HCT116 (cell line): ENCODE measurements around the gene CD9. TPM values are rescaled to one million over a fixed set of nuclear protein-coding genes. Genes with fewer than 3 reads are reported as not detected.
A peak's percentile ranks its signal among the peaks of the same experiment; 100 is the strongest.

ENCODE experiments used
- ATAC-seq: fragments of 200-7000 bp; cut with Tn5 transposase; 2 replicates; pipeline ENCODE4 v1.9.1; 2020; ENCODE audit warnings: mild to moderate bottlenecking, moderate library complexity
- BruUV-seq: library from RNA; stranded (reverse); fragments of 400-500 nt; replicated peaks from 2 replicates; lab custom pipeline; 2021; lab: Mats Ljungman, UMichigan
- CTCF ChIA-PET: fragments of 300-600 bp; sonication (Branson Sonifier 250); formaldehyde crosslinking; loops from one replicate; lab custom pipeline; 2021; ENCODE audit warnings: antibody characterized with exemption; lab: Charles Lee
- POLR2A ChIA-PET: fragments of 300-600, 350-600 bp; sonication (Branson Sonifier 250); formaldehyde crosslinking; loops from one replicate; lab custom pipeline; 2021; ENCODE audit warnings: antibody characterized with exemption; lab: Charles Lee
- RAD21 ChIA-PET, 2 experiments: fragments of 300-600 bp; sonication (Branson Sonifier 250); formaldehyde crosslinking; loops; one replicate each; lab custom pipeline; 2023; ENCODE audit warnings: low total read pairs in 2 of 2; ENCODE audit not compliant: uncharacterized antibody in 2 of 2, unreplicated experiment in 2 of 2, low non-redundant PET in 1 of 2; lab: Charles Lee
- DNase-seq: peaks from one replicate; pipeline ENCODE4 v3.0.0-alpha.2; 2010; ENCODE audit warnings: low read depth, low spot score
- H2AFZ ChIP-seq: fragments of 200-600 bp; shearing (Covaris generic), sonication (generic); 2 replicates; pipeline ENCODE4 v1.6.1; 2017; ENCODE audit warnings: low read depth, mixed run types, mixed read lengths, antibody characterized with exemption, low read length; ENCODE audit not compliant: poor library complexity, severe bottlenecking
- H3K27ac ChIP-seq: 2 replicates; pipeline ENCODE4 v1.5.1; 2012; ENCODE audit warnings: low read depth, low read length
- H3K27me3 ChIP-seq: fragments of 200-600 bp; sonication (generic); 2 replicates; pipeline ENCODE4 v1.6.1; 2016; ENCODE audit warnings: mixed run types, low read length, mixed read lengths; ENCODE audit not compliant: insufficient read depth
- H3K36me3 ChIP-seq, 2 experiments: fragments of 200-500 bp in 1 of 2; fragments of 200-600 bp in 1 of 2; sonication (Bioruptor generic) in 1 of 2; sonication (generic) in 1 of 2; 2 replicates each; pipeline versions ENCODE4 v1.5.1 to v1.6.1; 2014 to 2016; ENCODE audit warnings: low read length in 2 of 2, inconsistent platforms in 1 of 2, mixed read lengths in 1 of 2, mixed run types in 1 of 2; ENCODE audit not compliant: insufficient read depth in 2 of 2, control insufficient read depth in 1 of 2
- H3K4me1 ChIP-seq, 2 experiments: fragments of 200-600 bp in 1 of 2; sonication (generic) in 1 of 2; 2 replicates each; pipeline versions ENCODE4 v1.5.1 to v1.6.1; 2012 to 2017; ENCODE audit warnings: low read length in 2 of 2, inconsistent platforms in 1 of 2, mild to moderate bottlenecking in 1 of 2, mixed read lengths in 1 of 2, mixed run types in 1 of 2, moderate library complexity in 1 of 2; ENCODE audit not compliant: insufficient read depth in 2 of 2, control insufficient read depth in 1 of 2
- H3K4me2 ChIP-seq: fragments of 200-600 bp; sonication (generic); 2 replicates; pipeline ENCODE4 v1.6.1; 2017; ENCODE audit warnings: mixed run types, low read length, mixed read lengths
- H3K4me3 ChIP-seq, 2 experiments: fragments of 200-600 bp in 1 of 2; sonication (generic) in 1 of 2; replicated peaks in 1 of 2; 2 replicates each; pipeline ENCODE4 v1.5.1; 2011 to 2016; ENCODE audit warnings: low read length in 2 of 2, control low read depth in 1 of 2, low read depth in 1 of 2, mild to moderate bottlenecking in 1 of 2, mixed read lengths in 1 of 2, mixed run types in 1 of 2
- H3K79me2 ChIP-seq: fragments of 200-600 bp; sonication (generic); 2 replicates; pipeline ENCODE4 v1.6.1; 2017; ENCODE audit warnings: mild to moderate bottlenecking, mixed run types, low read length, moderate library complexity, mixed read lengths; ENCODE audit not compliant: insufficient read depth
- H3K9ac ChIP-seq: fragments of 200-600 bp; sonication (generic); 2 replicates; pipeline ENCODE4 v1.6.1; 2016; ENCODE audit warnings: low read length, mixed read lengths
- H3K9me2 ChIP-seq: fragments of 200-600 bp; sonication (generic), shearing (Covaris generic); 2 replicates; pipeline ENCODE4 v1.6.1; 2017; ENCODE audit warnings: mixed run types, mild to moderate bottlenecking, moderate library complexity; ENCODE audit not compliant: insufficient read depth
- H3K9me3 ChIP-seq, 2 experiments: fragments of 200-500 bp in 1 of 2; fragments of 200-600 bp in 1 of 2; sonication (Bioruptor generic) in 1 of 2; sonication (generic) in 1 of 2; 2 replicates each; pipeline ENCODE4 v1.6.1; 2014 to 2017; ENCODE audit warnings: low read length in 2 of 2, mixed read lengths in 2 of 2, inconsistent platforms in 1 of 2, low read depth in 1 of 2, mild to moderate bottlenecking in 1 of 2, mixed run types in 1 of 2, moderate library complexity in 1 of 2; ENCODE audit not compliant: control insufficient read depth in 1 of 2, insufficient read depth in 1 of 2
- H4K20me1 ChIP-seq: fragments of 200-600 bp; sonication (generic), shearing (Covaris generic); 2 replicates; pipeline ENCODE4 v1.6.1; 2017; ENCODE audit warnings: mixed run types, mild to moderate bottlenecking, moderate library complexity; ENCODE audit not compliant: insufficient read depth
- CBX3 ChIP-seq: IDR thresholded peaks from 2 replicates; pipeline ENCODE4 v1.6.1; 2012; ENCODE audit warnings: low read depth
- CEBPB ChIP-seq: IDR thresholded peaks from 2 replicates; pipeline ENCODE4 v1.6.1; 2012; ENCODE audit warnings: low read depth
- EGR1 ChIP-seq: IDR thresholded peaks from 2 replicates; pipeline ENCODE4 v1.6.1; 2012; ENCODE audit warnings: low read depth
- EZH2 ChIP-seq: fragments of 200-600 bp; sonication (generic); IDR thresholded peaks from 2 replicates; pipeline ENCODE4 v1.6.1; 2017; ENCODE audit warnings: antibody characterized with exemption, mixed run types
- EZH2phosphoT487 ChIP-seq: fragments of 200-600 bp; IDR thresholded peaks from 2 replicates; pipeline ENCODE4 v1.6.1; 2018; ENCODE audit warnings: antibody characterized with exemption, borderline replicate concordance
- JUND ChIP-seq: IDR thresholded peaks from 2 replicates; pipeline ENCODE4 v1.6.1; 2012
- POLR2AphosphoS5 ChIP-seq: IDR thresholded peaks from 2 replicates; pipeline ENCODE4 v1.6.1; 2011; ENCODE audit warnings: mild to moderate bottlenecking, low read depth, low read length, moderate library complexity
- RAD21 ChIP-seq: IDR thresholded peaks from 2 replicates; pipeline ENCODE4 v1.6.1; 2012; ENCODE audit warnings: low read depth, mild to moderate bottlenecking
- SP1 ChIP-seq: IDR thresholded peaks from 2 replicates; pipeline ENCODE4 v1.6.1; 2012; ENCODE audit warnings: low read depth
- SRF ChIP-seq: IDR thresholded peaks from 2 replicates; pipeline ENCODE4 v1.6.1; 2012; ENCODE audit warnings: low read depth
- TCF7L2 ChIP-seq: IDR thresholded peaks from 2 replicates; pipeline ENCODE4 v1.7.0; 2011; ENCODE audit warnings: borderline replicate concordance, inconsistent platforms; ENCODE audit not compliant: insufficient read depth, insufficient read length; ENCODE audit errors: extremely low read depth
- YY1 ChIP-seq: IDR thresholded peaks from 2 replicates; pipeline ENCODE4 v1.6.1; 2011; ENCODE audit warnings: low read length, low read depth, moderate library complexity, mild to moderate bottlenecking; ENCODE audit not compliant: insufficient replicate concordance; ENCODE audit errors: extremely low read depth
- ZFX ChIP-seq: fragments of 450-650 bp; IDR thresholded peaks from 2 replicates; pipeline ENCODE4 v1.6.1; 2017
- ZNF274 ChIP-seq: fragments of 200-500 bp; sonication (Bioruptor generic); IDR thresholded peaks from 2 replicates; pipeline ENCODE4 v1.6.1; 2014; ENCODE audit warnings: mild to moderate bottlenecking, low read depth, low read length, inconsistent platforms
- intact Hi-C: fragments of 100-400 bp; cut with micrococcal nuclease; formaldehyde crosslinking; loops from 2 replicates; pipeline ENCODE4 v1.10.0; 2022
- total RNA-seq: library from RNA; stranded (reverse); gene quantifications from one replicate; pipeline ENCODE4 v1.2.1, GENCODE V29; 2021; ENCODE audit not compliant: unreplicated experiment
- TF ChIP-seq, protein P1 (sequence below): IDR thresholded peaks from 2 replicates; pipeline ENCODE4 v1.6.1; 2012
- TF ChIP-seq, protein P2 (sequence below): IDR thresholded peaks from 2 replicates; pipeline ENCODE4 v1.6.1; 2012
- TF ChIP-seq, protein P3 (sequence below), 3 experiments: fragments of 200-600 bp in 1 of 3; sonication (generic) in 1 of 3; IDR thresholded peaks in 2 of 3; conservative IDR thresholded peaks in 1 of 3; 2 replicates each; pipeline ENCODE4 v1.5.1; 2012 to 2017; ENCODE audit warnings: low read depth in 2 of 3, low read length in 2 of 3, antibody characterized with exemption in 1 of 3, borderline replicate concordance in 1 of 3, control low read depth in 1 of 3, mild to moderate bottlenecking in 1 of 3, mixed read lengths in 1 of 3, mixed run types in 1 of 3, moderate library complexity in 1 of 3; ENCODE audit not compliant: insufficient read depth in 1 of 3
- TF ChIP-seq, protein P4 (sequence below): IDR thresholded peaks from 2 replicates; pipeline ENCODE4 v1.6.1; 2011; ENCODE audit warnings: mild to moderate bottlenecking, low read length, moderate library complexity; ENCODE audit not compliant: insufficient replicate concordance; ENCODE audit errors: extremely low read depth

Gene CD9
- total RNA-seq, 1 experiment from 2014 or later = 182 TPM

DNA sequence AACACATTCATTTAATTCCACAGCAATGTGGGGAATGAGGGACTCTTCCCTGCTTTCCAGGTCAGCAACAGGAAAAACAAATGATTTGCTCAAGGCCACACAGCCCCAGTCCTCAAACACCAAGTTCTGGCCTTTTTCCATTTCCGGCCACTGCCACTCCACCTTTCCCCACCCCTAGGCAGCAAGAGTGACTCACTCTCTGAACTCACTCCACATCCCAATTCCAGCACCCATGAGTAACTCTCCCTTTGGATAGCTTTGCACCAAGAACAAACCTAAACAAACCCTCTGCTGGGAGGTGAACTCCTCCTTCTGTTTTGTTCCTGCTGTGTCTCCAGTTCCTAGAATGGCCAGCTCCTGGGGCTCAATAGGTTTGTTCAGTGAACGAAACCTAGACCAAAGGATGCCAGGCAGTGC, 79.9 kb downstream of the CD9 start (continued):
- TF ChIP-seq CBX3 = no peak
- peak; percentile 82 for TF ChIP-seq TCF7L2
- no peak for TF ChIP-seq CEBPB
- TF ChIP-seq, protein P1, sequence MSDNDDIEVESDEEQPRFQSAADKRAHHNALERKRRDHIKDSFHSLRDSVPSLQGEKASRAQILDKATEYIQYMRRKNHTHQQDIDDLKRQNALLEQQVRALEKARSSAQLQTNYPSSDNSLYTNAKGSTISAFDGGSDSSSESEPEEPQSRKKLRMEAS = no peak
- TF ChIP-seq, all 23 proteins: peak for 4

DNA sequence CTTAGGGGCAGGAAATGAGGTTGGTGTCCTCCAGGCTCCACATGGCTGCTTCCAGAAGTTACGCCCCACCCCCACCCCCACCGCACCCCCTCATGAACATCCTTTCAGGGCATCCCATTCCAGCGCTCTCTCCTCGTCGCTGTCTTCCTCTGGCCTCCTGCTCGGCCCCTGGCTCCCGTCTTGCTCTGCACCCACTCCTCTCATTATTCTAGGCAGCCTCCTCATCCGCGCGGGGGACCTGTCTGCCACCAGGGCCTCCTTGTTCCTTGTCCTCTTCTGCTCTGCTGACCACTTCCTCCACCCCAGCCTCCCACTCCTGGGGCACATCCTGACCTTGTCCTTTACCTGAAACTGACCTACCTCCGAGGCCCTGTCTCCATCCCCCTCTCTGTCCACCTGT, 80.5 kb downstream of the CD9 start:
- no peaks in the 10 kb centered on the region for H3K27me3 ChIP-seq
- DNase-seq (no peak), ATAC-seq (no peak)
- intact Hi-C loops = loop anchor here (1.0 kb wide), 1 partner anchor 85 kb away; no protein-coding TSS in a partner anchor
- POLR2A ChIA-PET = interaction anchor here (1.0 to 2.4 kb wide), 5 partner anchors 80 to 216 kb away, joined by 3 to 7 read pairs (median 3); partner anchors contain the start of gene CD9
- H3K36me3 ChIP-seq = no peaks in the 10 kb centered on the region
- H2AFZ ChIP-seq = no peak overlapping the region
- TF ChIP-seq, protein P2, sequence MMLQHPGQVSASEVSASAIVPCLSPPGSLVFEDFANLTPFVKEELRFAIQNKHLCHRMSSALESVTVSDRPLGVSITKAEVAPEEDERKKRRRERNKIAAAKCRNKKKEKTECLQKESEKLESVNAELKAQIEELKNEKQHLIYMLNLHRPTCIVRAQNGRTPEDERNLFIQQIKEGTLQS = no peak
- TF ChIP-seq RAD21 (no peak), POLR2AphosphoS5 (no peak), SRF (no peak), YY1 (no peak), TCF7L2 (no peak), SP1 (no peak), CEBPB (no peak), CBX3 (no peak), JUND (no peak), EZH2phosphoT487 (no peak), ZNF274 (no peak), ZFX (no peak), EZH2 (no peak), EGR1 (no peak)
- TF ChIP-seq, protein P1 = no peak
- TF ChIP-seq, protein P3, sequence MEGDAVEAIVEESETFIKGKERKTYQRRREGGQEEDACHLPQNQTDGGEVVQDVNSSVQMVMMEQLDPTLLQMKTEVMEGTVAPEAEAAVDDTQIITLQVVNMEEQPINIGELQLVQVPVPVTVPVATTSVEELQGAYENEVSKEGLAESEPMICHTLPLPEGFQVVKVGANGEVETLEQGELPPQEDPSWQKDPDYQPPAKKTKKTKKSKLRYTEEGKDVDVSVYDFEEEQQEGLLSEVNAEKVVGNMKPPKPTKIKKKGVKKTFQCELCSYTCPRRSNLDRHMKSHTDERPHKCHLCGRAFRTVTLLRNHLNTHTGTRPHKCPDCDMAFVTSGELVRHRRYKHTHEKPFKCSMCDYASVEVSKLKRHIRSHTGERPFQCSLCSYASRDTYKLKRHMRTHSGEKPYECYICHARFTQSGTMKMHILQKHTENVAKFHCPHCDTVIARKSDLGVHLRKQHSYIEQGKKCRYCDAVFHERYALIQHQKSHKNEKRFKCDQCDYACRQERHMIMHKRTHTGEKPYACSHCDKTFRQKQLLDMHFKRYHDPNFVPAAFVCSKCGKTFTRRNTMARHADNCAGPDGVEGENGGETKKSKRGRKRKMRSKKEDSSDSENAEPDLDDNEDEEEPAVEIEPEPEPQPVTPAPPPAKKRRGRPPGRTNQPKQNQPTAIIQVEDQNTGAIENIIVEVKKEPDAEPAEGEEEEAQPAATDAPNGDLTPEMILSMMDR (IDR thresholded peaks at IDR 0.05 in 2 of 3, conservative IDR thresholded peaks at IDR 0.05 in 1 of 3; ENCODE audit: borderline replicate concordance in 1 of 3, insufficient read depth in 1 of 3, low read depth in 2 of 3, low read length in 2 of 3) = no peak
- TF ChIP-seq, protein P4, sequence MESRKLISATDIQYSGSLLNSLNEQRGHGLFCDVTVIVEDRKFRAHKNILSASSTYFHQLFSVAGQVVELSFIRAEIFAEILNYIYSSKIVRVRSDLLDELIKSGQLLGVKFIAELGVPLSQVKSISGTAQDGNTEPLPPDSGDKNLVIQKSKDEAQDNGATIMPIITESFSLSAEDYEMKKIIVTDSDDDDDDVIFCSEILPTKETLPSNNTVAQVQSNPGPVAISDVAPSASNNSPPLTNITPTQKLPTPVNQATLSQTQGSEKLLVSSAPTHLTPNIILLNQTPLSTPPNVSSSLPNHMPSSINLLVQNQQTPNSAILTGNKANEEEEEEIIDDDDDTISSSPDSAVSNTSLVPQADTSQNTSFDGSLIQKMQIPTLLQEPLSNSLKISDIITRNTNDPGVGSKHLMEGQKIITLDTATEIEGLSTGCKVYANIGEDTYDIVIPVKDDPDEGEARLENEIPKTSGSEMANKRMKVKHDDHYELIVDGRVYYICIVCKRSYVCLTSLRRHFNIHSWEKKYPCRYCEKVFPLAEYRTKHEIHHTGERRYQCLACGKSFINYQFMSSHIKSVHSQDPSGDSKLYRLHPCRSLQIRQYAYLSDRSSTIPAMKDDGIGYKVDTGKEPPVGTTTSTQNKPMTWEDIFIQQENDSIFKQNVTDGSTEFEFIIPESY = no peak
- H3K27ac ChIP-seq = peak overlapping the region; percentile 94
- RAD21 ChIA-PET = interaction anchor here (2.4 to 3.0 kb wide), 2 partner anchors 85 kb away, joined by 13 to 15 read pairs; no protein-coding TSS in a partner anchor
- H3K4me1 ChIP-seq = peaks cover 48 to 77% of the 10 kb centered on the region in 2 experiments
- no peaks in the 10 kb centered on the region for H3K9me3 ChIP-seq
- H3K9me2 ChIP-seq = no peaks in the 10 kb centered on the region
- peak overlapping the region in 1 of 2 experiments; percentile 56; a peak in 2 of 4 replicates for H3K4me3 ChIP-seq
- CTCF ChIA-PET = interaction anchor here (0.6 to 6.2 kb wide), 4 partner anchors 85 to 217 kb away, joined by 3 to 106 read pairs (median 15); no protein-coding TSS in a partner anchor
- H3K9ac ChIP-seq = peak overlapping the region; percentile 82
- BruUV-seq = no TSS peak
- H4K20me1 ChIP-seq = no peaks in the 10 kb centered on the region
- H3K4me2 ChIP-seq = peak overlapping the region; percentile 82
- H3K79me2 ChIP-seq = no peaks in the 10 kb centered on the region
